ENCODE measurements around the gene BAZ1B.

DNA sequence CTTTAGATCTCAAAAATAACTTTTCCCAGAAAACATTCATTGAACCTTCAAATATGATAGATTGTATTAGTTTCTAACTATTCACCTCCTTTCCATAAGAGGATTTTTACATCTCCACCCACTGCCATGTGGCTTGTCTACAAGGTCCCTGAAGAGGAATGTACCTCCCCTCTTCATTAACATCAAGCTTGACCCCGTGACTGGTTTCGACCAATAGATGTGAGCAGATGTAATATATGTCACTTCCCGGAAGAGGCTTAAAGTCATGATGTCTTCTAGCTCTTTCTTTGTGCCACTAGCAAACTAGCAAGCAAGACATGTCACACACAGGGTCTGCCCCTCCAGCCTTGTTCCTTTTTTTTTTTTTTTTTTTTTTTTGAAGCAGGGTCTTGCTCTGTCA, 6.9 kb downstream of the BAZ1B start:
- TF ChIP-seq POLR2A (IDR thresholded peaks at IDR 0.05), result no peak
- no peak for TF ChIP-seq POLR2AphosphoS5 (IDR thresholded peaks at IDR 0.05)

Data from breast epithelium (tissue), 3 donors.